ENCODE measurements around the gene PIBF1.

Gene PIBF1

GRCh38 chr13:72986197-72986596, 204.3 kb downstream of the PIBF1 start:
- H3K27ac ChIP-seq (ENCODE audit: insufficient read depth, low read length, poor library complexity, severe bottlenecking) = no peak overlapping the region
- H3K27me3 ChIP-seq (replicated peaks; ENCODE audit: control insufficient read depth, insufficient read depth, low read length, poor library complexity, severe bottlenecking) = no peaks in the 10 kb centered on the region
- no peak overlapping the region for H3K4me3 ChIP-seq (ENCODE audit: insufficient read depth, low read depth, low read length, poor library complexity, severe bottlenecking)
- no peak for DNase-seq
- H3K4me1 ChIP-seq (ENCODE audit: control insufficient read depth, insufficient read depth, low read length, poor library complexity, severe bottlenecking) = no peaks in the 10 kb centered on the region
- peaks cover 4% of the 10 kb centered on the region for H3K36me3 ChIP-seq (ENCODE audit: control insufficient read depth, insufficient read depth, low read length)
- no peaks in the 10 kb centered on the region for H3K9me3 ChIP-seq (ENCODE audit: control insufficient read depth, low read length)

DNA sequence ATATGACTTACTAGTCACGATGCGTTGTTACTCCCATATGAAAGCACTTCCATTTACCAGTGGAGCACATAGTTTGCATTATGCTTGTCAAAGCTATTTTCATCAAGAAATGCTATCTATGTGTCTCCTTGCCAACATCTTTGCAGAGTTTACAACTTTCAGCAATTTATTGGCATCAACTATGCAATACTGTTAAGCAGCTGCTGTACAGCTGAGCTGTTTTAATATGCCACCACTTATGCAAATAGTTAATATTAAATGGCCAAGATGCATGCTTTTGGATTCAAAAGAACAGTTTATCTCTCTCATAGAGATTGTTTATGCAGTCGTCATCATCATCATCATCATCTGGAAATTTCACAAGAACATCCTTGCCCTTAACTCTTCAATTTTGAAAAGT, 209.0 kb downstream of the PIBF1 start:
- Histone ChIP-seq H3K27ac (ENCODE audit: insufficient read depth, low read length, poor library complexity, severe bottlenecking) (no peak overlapping the region), H3K4me1 (ENCODE audit: control insufficient read depth, insufficient read depth, low read length, poor library complexity, severe bottlenecking) (no peaks in the 10 kb centered on the region), H3K36me3 (ENCODE audit: control insufficient read depth, insufficient read depth, low read length) (peaks cover 5% of the 10 kb centered on the region), H3K4me3 (ENCODE audit: insufficient read depth, low read depth, low read length, poor library complexity, severe bottlenecking) (no peak overlapping the region), H3K9me3 (ENCODE audit: control insufficient read depth, low read length) (no peaks in the 10 kb centered on the region), H3K27me3 (replicated peaks; ENCODE audit: control insufficient read depth, insufficient read depth, low read length, poor library complexity, severe bottlenecking) (no peaks in the 10 kb centered on the region)
- no peak for DNase-seq

GRCh38 chr13:72998012-72998411, 216.1 kb downstream of the PIBF1 start:
- Histone ChIP-seq H3K4me3 (ENCODE audit: insufficient read depth, low read depth, low read length, poor library complexity, severe bottlenecking) (no peak overlapping the region), H3K27me3 (replicated peaks; ENCODE audit: control insufficient read depth, insufficient read depth, low read length, poor library complexity, severe bottlenecking) (no peaks in the 10 kb centered on the region), H3K4me1 (ENCODE audit: control insufficient read depth, insufficient read depth, low read length, poor library complexity, severe bottlenecking) (no peaks in the 10 kb centered on the region), H3K9me3 (ENCODE audit: control insufficient read depth, low read length) (no peaks in the 10 kb centered on the region), H3K36me3 (ENCODE audit: control insufficient read depth, insufficient read depth, low read length) (no peaks in the 10 kb centered on the region), H3K27ac (ENCODE audit: insufficient read depth, low read length, poor library complexity, severe bottlenecking) (no peak overlapping the region)
- no peak for DNase-seq

GRCh38 chr13:73000027-73000674, 218.2 kb downstream of the PIBF1 start:
- H3K36me3 ChIP-seq (ENCODE audit: control insufficient read depth, insufficient read depth, low read length) = no peaks in the 10 kb centered on the region
- no peaks in the 10 kb centered on the region for H3K4me1 ChIP-seq (ENCODE audit: control insufficient read depth, insufficient read depth, low read length, poor library complexity, severe bottlenecking)
- no peak overlapping the region for H3K4me3 ChIP-seq (ENCODE audit: insufficient read depth, low read depth, low read length, poor library complexity, severe bottlenecking)
- no peaks in the 10 kb centered on the region for H3K9me3 ChIP-seq (ENCODE audit: control insufficient read depth, low read length)
- H3K27ac ChIP-seq (ENCODE audit: insufficient read depth, low read length, poor library complexity, severe bottlenecking) = no peak overlapping the region
- no peak for DNase-seq
- H3K27me3 ChIP-seq (replicated peaks; ENCODE audit: control insufficient read depth, insufficient read depth, low read length, poor library complexity, severe bottlenecking) = no peaks in the 10 kb centered on the region

DNA sequence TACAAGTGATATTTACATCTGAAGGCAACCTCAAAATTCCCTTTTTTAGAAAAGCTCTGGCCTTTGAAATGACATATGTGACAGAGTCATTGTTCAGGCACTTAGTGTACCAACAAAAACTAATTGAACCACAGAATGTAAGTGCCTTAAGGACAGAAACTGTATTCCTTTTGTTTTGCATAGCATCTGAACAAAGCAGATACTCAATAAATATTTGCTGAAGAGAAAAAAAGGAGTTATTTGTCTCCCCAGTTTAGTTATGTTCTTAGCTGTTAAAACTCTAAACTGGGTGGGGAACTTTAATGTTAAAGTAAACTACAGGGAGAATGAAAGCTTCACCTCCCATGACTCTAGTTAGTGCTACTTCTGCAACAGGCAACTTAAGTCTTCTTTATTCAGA, 220.0 kb downstream of the PIBF1 start:
- Histone ChIP-seq H3K4me3 (ENCODE audit: insufficient read depth, low read depth, low read length, poor library complexity, severe bottlenecking) (no peak overlapping the region), H3K27ac (ENCODE audit: insufficient read depth, low read length, poor library complexity, severe bottlenecking) (no peak overlapping the region), H3K4me1 (ENCODE audit: control insufficient read depth, insufficient read depth, low read length, poor library complexity, severe bottlenecking) (no peaks in the 10 kb centered on the region), H3K27me3 (replicated peaks; ENCODE audit: control insufficient read depth, insufficient read depth, low read length, poor library complexity, severe bottlenecking) (no peaks in the 10 kb centered on the region), H3K36me3 (ENCODE audit: control insufficient read depth, insufficient read depth, low read length) (no peaks in the 10 kb centered on the region), H3K9me3 (ENCODE audit: control insufficient read depth, low read length) (no peaks in the 10 kb centered on the region)
- DNase-seq = no peak

- H3K9me3 ChIP-seq (ENCODE audit: control insufficient read depth, low read length) = no peaks in the 10 kb centered on the region
- no peak overlapping the region for H3K4me3 ChIP-seq (ENCODE audit: insufficient read depth, low read depth, low read length, poor library complexity, severe bottlenecking)
Observed at GRCh38 chr13:73011751-73012150, 229.8 kb downstream of the PIBF1 start.

GRCh38 chr13:73015805-73016204, 233.9 kb downstream of the PIBF1 start:
- H3K4me1 ChIP-seq (ENCODE audit: control insufficient read depth, insufficient read depth, low read length, poor library complexity, severe bottlenecking) = no peaks in the 10 kb centered on the region
- no peaks in the 10 kb centered on the region for H3K9me3 ChIP-seq (ENCODE audit: control insufficient read depth, low read length)
- H3K36me3 ChIP-seq (ENCODE audit: control insufficient read depth, insufficient read depth, low read length) = peaks cover 9% of the 10 kb centered on the region
- H3K27me3 ChIP-seq (replicated peaks; ENCODE audit: control insufficient read depth, insufficient read depth, low read length, poor library complexity, severe bottlenecking) = no peaks in the 10 kb centered on the region
- DNase-seq = no peak
- H3K27ac ChIP-seq (ENCODE audit: insufficient read depth, low read length, poor library complexity, severe bottlenecking) = no peak overlapping the region
- no peak overlapping the region for H3K4me3 ChIP-seq (ENCODE audit: insufficient read depth, low read depth, low read length, poor library complexity, severe bottlenecking)

More at GRCh38 chr13:73011751-73012150, 229.8 kb downstream of the PIBF1 start:
- no peaks in the 10 kb centered on the region for H3K27me3 ChIP-seq (replicated peaks; ENCODE audit: control insufficient read depth, insufficient read depth, low read length, poor library complexity, severe bottlenecking)
- H3K27ac ChIP-seq (ENCODE audit: insufficient read depth, low read length, poor library complexity, severe bottlenecking) = no peak overlapping the region
- H3K36me3 ChIP-seq (ENCODE audit: control insufficient read depth, insufficient read depth, low read length) = peaks cover 4% of the 10 kb centered on the region
- no peaks in the 10 kb centered on the region for H3K4me1 ChIP-seq (ENCODE audit: control insufficient read depth, insufficient read depth, low read length, poor library complexity, severe bottlenecking)
- DNase-seq = no peak

DNA sequence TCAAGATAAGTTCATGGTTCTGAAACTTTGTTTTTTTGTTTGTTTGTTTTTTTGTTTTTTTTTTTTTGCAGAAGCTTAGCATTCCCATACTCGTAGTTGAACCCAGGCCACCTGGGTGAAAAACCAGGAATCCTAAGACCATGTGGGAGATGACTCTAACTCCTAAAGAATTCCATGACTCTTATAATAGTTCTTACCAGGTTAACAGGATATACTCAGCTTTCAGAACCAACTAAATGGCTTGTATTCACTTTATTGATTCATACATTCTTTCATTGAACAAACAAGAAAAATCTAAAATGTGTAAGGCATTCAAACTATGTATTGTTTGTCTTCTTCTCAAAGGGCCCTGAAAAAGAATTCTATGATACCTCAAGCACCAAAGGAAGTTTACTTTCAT, 236.4 kb downstream of the PIBF1 start:
- no peak for DNase-seq
- Histone ChIP-seq H3K4me1 (ENCODE audit: control insufficient read depth, insufficient read depth, low read length, poor library complexity, severe bottlenecking) (no peaks in the 10 kb centered on the region), H3K27me3 (replicated peaks; ENCODE audit: control insufficient read depth, insufficient read depth, low read length, poor library complexity, severe bottlenecking) (no peaks in the 10 kb centered on the region)

DNA sequence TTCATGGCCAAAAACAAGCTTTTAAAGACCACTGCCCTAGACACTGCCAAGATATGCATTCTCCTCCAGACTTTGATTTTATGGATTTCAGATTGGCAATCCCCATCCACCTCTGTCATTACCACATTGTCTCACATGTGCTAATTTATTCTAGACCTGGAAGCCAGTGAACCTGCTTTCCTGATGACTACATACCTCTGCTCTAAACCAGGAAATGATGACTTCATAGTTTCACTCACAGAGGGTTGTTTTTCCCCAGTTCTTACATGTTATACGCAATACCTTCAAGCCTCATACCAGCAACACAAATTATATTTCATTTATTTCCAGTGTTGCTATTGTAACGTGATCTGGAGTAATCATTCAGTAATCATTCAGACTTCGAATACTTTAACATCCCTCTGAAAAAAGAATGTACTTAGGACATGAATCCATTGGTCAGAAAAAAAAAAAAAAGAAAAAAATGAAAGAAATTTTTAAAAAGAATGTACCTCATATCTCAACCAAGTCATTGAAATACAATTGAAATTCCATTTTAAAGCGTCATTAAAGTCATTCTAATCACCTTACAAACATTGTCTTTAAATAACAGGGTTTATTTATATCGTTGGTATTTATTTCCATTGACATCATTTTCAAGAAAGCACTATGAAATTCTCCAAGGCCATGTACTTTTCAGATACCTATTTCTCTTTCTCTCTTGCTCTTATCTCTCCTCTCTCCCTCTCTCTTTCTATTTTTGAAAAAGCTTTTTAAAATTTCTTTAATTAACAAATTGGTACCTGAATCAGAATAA, 243.5 kb downstream of the PIBF1 start:
- H3K27ac ChIP-seq (ENCODE audit: insufficient read depth, low read length, poor library complexity, severe bottlenecking) = no peak overlapping the region

More for the DNA sequence above, 236.4 kb downstream of the PIBF1 start:
- Histone ChIP-seq H3K4me3 (ENCODE audit: insufficient read depth, low read depth, low read length, poor library complexity, severe bottlenecking) (no peak overlapping the region), H3K27ac (ENCODE audit: insufficient read depth, low read length, poor library complexity, severe bottlenecking) (no peak overlapping the region), H3K9me3 (ENCODE audit: control insufficient read depth, low read length) (no peaks in the 10 kb centered on the region), H3K36me3 (ENCODE audit: control insufficient read depth, insufficient read depth, low read length) (peaks cover 9% of the 10 kb centered on the region)

DNA sequence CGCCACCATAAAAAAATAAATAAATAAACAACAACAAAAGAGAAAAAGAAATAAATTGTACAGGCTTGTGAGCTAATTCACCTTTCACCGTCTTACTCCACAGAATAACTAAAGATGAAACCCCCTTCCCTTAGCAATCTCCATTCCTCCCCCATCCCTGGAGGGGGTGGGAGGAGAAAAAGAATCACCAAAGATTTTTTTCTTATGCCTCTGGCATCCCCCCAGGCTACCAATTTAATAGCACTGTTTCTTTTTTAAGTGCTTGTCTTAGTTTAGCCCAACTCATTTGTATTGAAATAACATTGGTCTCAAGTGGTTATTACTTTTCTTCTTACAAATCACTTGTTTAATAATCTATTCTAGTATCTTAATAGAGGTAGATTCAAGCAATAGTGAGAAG, 253.0 kb downstream of the PIBF1 start:
- H3K4me3 ChIP-seq (ENCODE audit: insufficient read depth, low read depth, low read length, poor library complexity, severe bottlenecking) = no peak overlapping the region
- no peaks in the 10 kb centered on the region for H3K9me3 ChIP-seq (ENCODE audit: control insufficient read depth, low read length)
- no peak overlapping the region for H3K27ac ChIP-seq (ENCODE audit: insufficient read depth, low read length, poor library complexity, severe bottlenecking)
- H3K36me3 ChIP-seq (ENCODE audit: control insufficient read depth, insufficient read depth, low read length) = no peaks in the 10 kb centered on the region
- DNase-seq = no peak
- no peaks in the 10 kb centered on the region for H3K4me1 ChIP-seq (ENCODE audit: control insufficient read depth, insufficient read depth, low read length, poor library complexity, severe bottlenecking)
- H3K27me3 ChIP-seq (replicated peaks; ENCODE audit: control insufficient read depth, insufficient read depth, low read length, poor library complexity, severe bottlenecking) = no peaks in the 10 kb centered on the region

More for the DNA sequence above, 243.5 kb downstream of the PIBF1 start:
- Histone ChIP-seq H3K4me1 (ENCODE audit: control insufficient read depth, insufficient read depth, low read length, poor library complexity, severe bottlenecking) (no peaks in the 10 kb centered on the region), H3K36me3 (ENCODE audit: control insufficient read depth, insufficient read depth, low read length) (no peaks in the 10 kb centered on the region), H3K27me3 (replicated peaks; ENCODE audit: control insufficient read depth, insufficient read depth, low read length, poor library complexity, severe bottlenecking) (no peaks in the 10 kb centered on the region), H3K4me3 (ENCODE audit: insufficient read depth, low read depth, low read length, poor library complexity, severe bottlenecking) (no peak overlapping the region), H3K9me3 (ENCODE audit: control insufficient read depth, low read length) (no peaks in the 10 kb centered on the region)
- no peak for DNase-seq
